SK-N-MC (cell line): ENCODE measurements around the gene ATAD3C.
"Not testable (repeated sequence)": the region's sequence is repeated elsewhere in the genome, so short reads cannot be mapped to it uniquely, and the experiment has no call there.

ENCODE experiments used
- EZH2 ChIP-seq: fragments of 200-600 bp; sonication (generic); IDR thresholded peaks from one replicate; pipeline ENCODE4 v1.6.1; 2017; ENCODE audit warnings: antibody characterized with exemption
- FOXP2 ChIP-seq: optimal IDR thresholded peaks from 2 replicates; pipeline ENCODE3; 2011; ENCODE audit warnings: mild to moderate bottlenecking, moderate library complexity; ENCODE audit not compliant: insufficient read depth; ENCODE audit errors: extremely low read length, control extremely low read depth
- POLR2AphosphoS5 ChIP-seq: IDR thresholded peaks from 2 replicates; pipeline ENCODE4 v1.6.1; 2012; ENCODE audit warnings: mild to moderate bottlenecking, low read depth, low read length, borderline replicate concordance

DNA sequence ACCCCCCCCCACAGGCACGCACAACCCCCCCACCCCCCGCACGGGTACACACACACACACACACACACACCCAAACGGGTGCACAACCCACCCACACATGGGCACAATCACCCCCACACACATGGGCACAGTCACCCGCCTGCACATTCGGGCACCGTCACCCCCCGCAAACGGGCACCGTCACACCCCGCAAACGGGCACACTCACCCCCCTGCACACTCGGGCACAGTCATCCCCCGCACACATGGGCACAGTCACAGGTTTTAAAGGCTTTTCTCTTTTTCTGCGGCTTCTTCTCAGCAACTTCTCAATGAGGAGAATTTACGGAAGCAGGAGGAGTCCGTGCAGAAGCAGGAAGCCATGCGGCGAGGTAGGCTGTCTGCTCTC, 69.1 kb downstream of the ATAD3C start:
- not testable (repeated sequence) for TF ChIP-seq EZH2, POLR2AphosphoS5, FOXP2
